HG02943 (cell line): Measurements from ENCODE around the gene MRPS6.

ENCODE experiments used
- ATAC-seq: cut with Tn5 transposase; IDR thresholded peaks from one replicate; pipeline ENCODE4 v1.9.1; 2021; ENCODE audit warnings: mild to moderate bottlenecking, low read depth, moderate library complexity; ENCODE audit not compliant: unreplicated experiment

The MRPS6 gene

GRCh38 chr21:34073032-34073748 is at the start of gene MRPS6, which contains the start of gene SLC5A3:
MRPS6 (plus strand) TSS chr21:34073578; CDS start chr21:34073701, 123 bp downstream.
SLC5A3 (plus strand) TSS chr21:34073578; CDS start chr21:34095199, 21,621 bp downstream.
- peak; percentile 63 for ATAC-seq

GRCh38 chr21:34023691-34024373 is 49.5 kb upstream of the MRPS6 start:
- no peak for ATAC-seq

- no peak for ATAC-seq
Observed at GRCh38 chr21:34024374-34024693, 49.0 kb upstream of the MRPS6 start.

GRCh38 chr21:34027721-34028461 is 45.5 kb upstream of the MRPS6 start:
- no peak for ATAC-seq

- peak; percentile 59 for ATAC-seq
Observed at GRCh38 chr21:34029743-34030528, 43.4 kb upstream of the MRPS6 start.

GRCh38 chr21:34031835-34032370 is 41.5 kb upstream of the MRPS6 start:
- no peak for ATAC-seq

- no peak for ATAC-seq
Observed at GRCh38 chr21:34034369-34035014, 38.9 kb upstream of the MRPS6 start.

- ATAC-seq: no peak
Observed at GRCh38 chr21:34035619-34036354, 37.6 kb upstream of the MRPS6 start.

GRCh38 chr21:34037009-34037795 is 36.2 kb upstream of the MRPS6 start:
- no peak for ATAC-seq

GRCh38 chr21:34039678-34040382 is 33.5 kb upstream of the MRPS6 start:
- no peak for ATAC-seq

GRCh38 chr21:34042735-34043134 is 30.6 kb upstream of the MRPS6 start:
- no peak for ATAC-seq

GRCh38 chr21:34043333-34043732 is 30.0 kb upstream of the MRPS6 start:
- ATAC-seq: no peak

GRCh38 chr21:34046917-34047316 is 26.5 kb upstream of the MRPS6 start:
- no peak for ATAC-seq

GRCh38 chr21:34047835-34048234 is 25.5 kb upstream of the MRPS6 start:
- ATAC-seq: no peak

- no peak for ATAC-seq
Observed at GRCh38 chr21:34052171-34052570, 21.2 kb upstream of the MRPS6 start.

- no peak for ATAC-seq
Observed at GRCh38 chr21:34054259-34054658, 19.1 kb upstream of the MRPS6 start.

- no peak for ATAC-seq
Observed at GRCh38 chr21:34055615-34056014, 17.8 kb upstream of the MRPS6 start.

GRCh38 chr21:34061983-34062382 is 11.4 kb upstream of the MRPS6 start:
- no peak for ATAC-seq
